GM12864 (cell line): ENCODE results near the gene MYBPHL.

Experiments
- DNase-seq: peaks from one replicate; pipeline ENCODE4 v3.0.0-alpha.2; 2011; ENCODE audit warnings: low read depth
- H3K4me3 ChIP-seq: 2 replicates; pipeline ENCODE4 v1.5.1; 2011; ENCODE audit warnings: mild to moderate bottlenecking, low read depth, low read length, control low read depth
- CTCF ChIP-seq: IDR thresholded peaks from 2 replicates; pipeline ENCODE4 v1.5.1; 2011; ENCODE audit warnings: low read depth, mild to moderate bottlenecking, moderate library complexity, low read length, control low read depth, inconsistent platforms; ENCODE audit errors: missing control alignments

MYBPHL gene

GRCh38 chr1:109269212-109269980, 37.4 kb downstream of the MYBPHL start:
- no peak for TF ChIP-seq CTCF
- DNase-seq = no peak
- no peak overlapping the region for H3K4me3 ChIP-seq

DNA sequence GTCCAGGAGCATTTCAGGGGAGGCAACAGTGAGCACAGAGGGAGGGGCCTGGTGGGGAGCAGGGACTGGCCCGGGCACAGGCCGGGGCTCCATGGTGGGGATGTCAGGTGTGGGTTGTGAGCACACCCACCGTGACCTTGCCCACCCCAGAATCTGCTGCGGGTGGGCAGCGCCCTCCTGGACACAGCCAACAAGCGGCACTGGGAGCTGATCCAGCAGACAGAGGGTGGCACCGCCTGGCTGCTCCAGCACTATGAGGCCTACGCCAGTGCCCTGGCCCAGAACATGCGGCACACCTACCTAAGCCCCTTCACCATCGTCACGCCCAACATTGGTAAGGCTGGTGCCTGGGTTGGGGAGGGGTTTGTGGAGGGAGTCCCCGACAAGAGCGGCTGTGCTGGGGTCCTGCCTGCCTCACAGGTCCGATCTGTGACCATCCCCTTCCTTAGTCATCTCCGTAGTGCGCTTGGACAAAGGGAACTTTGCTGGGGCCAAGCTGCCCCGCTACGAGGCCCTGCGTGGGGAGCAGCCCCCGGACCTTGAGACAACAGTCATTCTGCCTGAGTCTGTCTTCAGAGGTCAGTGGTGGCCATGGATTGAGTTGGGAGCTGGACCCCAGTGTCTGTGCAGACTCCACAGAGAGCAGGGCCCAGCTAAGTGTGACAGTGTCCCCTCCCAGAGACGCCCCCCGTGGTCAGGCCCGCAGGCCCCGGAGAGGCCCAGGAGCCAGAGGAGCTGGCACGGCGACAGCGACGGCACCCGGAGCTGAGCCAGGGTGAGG, 38.2 kb downstream of the MYBPHL start:
- H3K4me3 ChIP-seq = no peak overlapping the region

DNA sequence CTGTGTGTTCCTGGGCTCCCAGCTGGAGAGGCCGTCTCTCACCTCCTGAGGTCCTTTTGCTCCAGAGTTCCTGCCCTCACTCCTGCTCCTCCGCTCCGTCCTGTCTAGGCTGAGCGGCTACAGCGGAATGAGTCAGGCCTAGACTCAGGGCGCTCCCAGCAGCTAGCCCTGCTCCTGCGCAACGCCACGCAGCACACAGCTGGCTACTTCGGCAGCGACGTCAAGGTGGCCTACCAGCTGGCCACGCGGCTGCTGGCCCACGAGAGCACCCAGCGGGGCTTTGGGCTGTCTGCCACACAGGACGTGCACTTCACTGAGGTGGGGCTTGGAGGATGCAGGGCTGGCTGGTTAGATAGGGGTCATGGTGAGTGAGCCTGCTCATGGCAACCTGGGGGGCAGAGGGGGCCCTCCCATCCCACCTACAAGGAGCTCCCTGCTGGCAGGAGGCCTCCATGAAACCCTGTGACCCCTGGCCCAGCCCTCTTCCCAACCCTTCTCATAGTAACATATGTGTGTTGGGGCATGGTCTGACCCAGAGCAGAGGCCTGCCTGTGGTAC, 39.0 kb downstream of the MYBPHL start:
- no peak for DNase-seq
- no peak overlapping the region for H3K4me3 ChIP-seq
- TF ChIP-seq CTCF = no peak

More for the DNA sequence above, 38.2 kb downstream of the MYBPHL start:
- DNase-seq = no peak
- TF ChIP-seq CTCF = no peak

DNA sequence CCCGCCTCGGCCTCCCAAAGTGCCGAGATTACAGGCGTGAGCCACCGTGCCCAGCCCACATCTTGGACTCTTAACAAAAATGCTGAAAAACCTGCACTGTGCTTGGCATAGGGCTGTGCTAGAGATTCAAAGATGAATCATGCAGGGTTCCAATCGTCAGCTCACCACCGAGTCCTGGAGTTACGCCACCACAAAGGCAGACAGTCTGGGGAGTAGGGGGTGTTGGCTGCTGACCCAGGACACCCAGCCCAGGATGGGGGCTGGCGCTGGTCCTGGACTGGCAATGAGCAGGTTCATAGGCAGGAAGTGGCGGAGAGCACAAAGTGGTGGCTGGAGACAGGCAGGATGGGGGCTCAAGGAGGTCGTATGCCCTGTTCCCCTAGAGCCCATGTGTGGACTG, 39.8 kb downstream of the MYBPHL start:
- no peak for DNase-seq
- no peak for TF ChIP-seq CTCF

DNA sequence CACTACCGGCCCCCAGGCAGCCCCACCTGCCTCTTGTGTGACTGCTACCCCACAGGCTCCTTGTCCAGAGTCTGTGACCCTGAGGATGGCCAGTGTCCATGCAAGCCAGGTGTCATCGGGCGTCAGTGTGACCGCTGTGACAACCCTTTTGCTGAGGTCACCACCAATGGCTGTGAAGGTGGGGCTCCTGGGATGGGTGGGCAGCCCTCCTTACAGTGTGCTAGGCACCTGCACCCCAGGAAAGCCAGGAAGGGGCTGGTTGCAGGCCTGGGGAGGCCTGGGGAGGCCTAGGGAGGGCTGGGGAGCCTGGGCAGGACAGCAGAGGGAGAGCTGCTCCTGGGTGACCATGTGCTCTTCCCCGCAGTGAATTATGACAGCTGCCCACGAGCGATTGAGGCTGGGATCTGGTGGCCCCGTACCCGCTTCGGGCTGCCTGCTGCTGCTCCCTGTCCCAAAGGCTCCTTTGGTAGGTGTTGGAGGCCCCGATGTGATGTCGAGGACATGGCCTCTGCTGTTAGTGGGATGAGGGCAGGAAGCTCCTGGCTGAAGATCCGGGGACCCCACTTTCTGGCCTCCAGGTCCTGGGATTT, 41.0 kb downstream of the MYBPHL start:
- no peak overlapping the region for H3K4me3 ChIP-seq
- no peak for TF ChIP-seq CTCF
- DNase-seq = no peak

More for the DNA sequence above, 39.8 kb downstream of the MYBPHL start:
- H3K4me3 ChIP-seq = no peak overlapping the region

GRCh38 chr1:109265016-109265415, 41.8 kb downstream of the MYBPHL start:
- H3K4me3 ChIP-seq = no peak overlapping the region
- no peak for TF ChIP-seq CTCF
- DNase-seq = no peak
